Hepatocyte (in vitro differentiated cells): ENCODE measurements around the gene TPRN.

Experiments used
- EZH2 ChIP-seq: fragments of 200-600 bp; sonication (generic); IDR thresholded peaks from 2 replicates; pipeline ENCODE4 v1.6.1; 2016; ENCODE audit warnings: antibody characterized with exemption, mild to moderate bottlenecking, borderline replicate concordance
- EZH2phosphoT487 ChIP-seq: fragments of 200-600 bp; sonication (generic); IDR thresholded peaks from one replicate; pipeline ENCODE4 v1.6.1; 2018; ENCODE audit warnings: antibody characterized with exemption, mild to moderate bottlenecking, low read depth, moderate library complexity; ENCODE audit not compliant: unreplicated experiment, severe bottlenecking
- TF ChIP-seq, protein P1 (sequence below): fragments of 200-600 bp; sonication (generic); IDR thresholded peaks from 2 replicates; pipeline ENCODE4 v1.5.1; 2016; ENCODE audit warnings: antibody characterized with exemption, mild to moderate bottlenecking; ENCODE audit not compliant: poor library complexity

GRCh38 chr9:137166380-137167229 is 33.9 kb downstream of the TPRN start:
- TF ChIP-seq, protein P1, sequence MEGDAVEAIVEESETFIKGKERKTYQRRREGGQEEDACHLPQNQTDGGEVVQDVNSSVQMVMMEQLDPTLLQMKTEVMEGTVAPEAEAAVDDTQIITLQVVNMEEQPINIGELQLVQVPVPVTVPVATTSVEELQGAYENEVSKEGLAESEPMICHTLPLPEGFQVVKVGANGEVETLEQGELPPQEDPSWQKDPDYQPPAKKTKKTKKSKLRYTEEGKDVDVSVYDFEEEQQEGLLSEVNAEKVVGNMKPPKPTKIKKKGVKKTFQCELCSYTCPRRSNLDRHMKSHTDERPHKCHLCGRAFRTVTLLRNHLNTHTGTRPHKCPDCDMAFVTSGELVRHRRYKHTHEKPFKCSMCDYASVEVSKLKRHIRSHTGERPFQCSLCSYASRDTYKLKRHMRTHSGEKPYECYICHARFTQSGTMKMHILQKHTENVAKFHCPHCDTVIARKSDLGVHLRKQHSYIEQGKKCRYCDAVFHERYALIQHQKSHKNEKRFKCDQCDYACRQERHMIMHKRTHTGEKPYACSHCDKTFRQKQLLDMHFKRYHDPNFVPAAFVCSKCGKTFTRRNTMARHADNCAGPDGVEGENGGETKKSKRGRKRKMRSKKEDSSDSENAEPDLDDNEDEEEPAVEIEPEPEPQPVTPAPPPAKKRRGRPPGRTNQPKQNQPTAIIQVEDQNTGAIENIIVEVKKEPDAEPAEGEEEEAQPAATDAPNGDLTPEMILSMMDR: no peak
- TF ChIP-seq EZH2: no peak
- no peak for TF ChIP-seq EZH2phosphoT487
